CD4-positive, alpha-beta T cell treated with Interleukin-17A for 4 hours (primary cell): ENCODE results near the gene UXS1.
A peak's percentile ranks its signal among the peaks of the same experiment; 100 is the strongest.

ENCODE experiments used
- DNase-seq: peaks from one replicate; pipeline ENCODE4 v3.0.0-alpha.2; 2020; ENCODE audit warnings: mixed read lengths

UXS1 gene

GRCh38 chr2:106073678-106074406 is 120.3 kb downstream of the UXS1 start:
- no peak for DNase-seq

DNA sequence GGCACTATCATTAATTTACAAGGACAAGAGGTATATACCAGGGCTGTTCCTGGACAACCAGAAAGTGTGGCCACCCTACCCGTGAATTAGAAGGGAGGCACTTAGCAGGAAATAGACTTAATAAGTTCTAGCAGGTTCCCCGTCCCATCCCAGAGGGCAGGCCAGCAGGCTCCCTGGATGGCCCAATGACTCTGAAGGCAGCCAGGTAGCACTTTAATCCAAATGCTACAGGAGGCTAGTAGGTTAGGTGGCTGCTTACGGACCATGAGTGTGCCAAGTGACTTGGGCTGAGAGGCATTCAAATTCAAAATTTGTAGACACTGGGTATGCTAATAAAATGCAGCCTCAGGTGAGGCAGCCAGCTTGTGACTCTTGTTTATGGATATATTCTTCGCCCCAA is 123.9 kb downstream of the UXS1 start:
- no peak for DNase-seq

DNA sequence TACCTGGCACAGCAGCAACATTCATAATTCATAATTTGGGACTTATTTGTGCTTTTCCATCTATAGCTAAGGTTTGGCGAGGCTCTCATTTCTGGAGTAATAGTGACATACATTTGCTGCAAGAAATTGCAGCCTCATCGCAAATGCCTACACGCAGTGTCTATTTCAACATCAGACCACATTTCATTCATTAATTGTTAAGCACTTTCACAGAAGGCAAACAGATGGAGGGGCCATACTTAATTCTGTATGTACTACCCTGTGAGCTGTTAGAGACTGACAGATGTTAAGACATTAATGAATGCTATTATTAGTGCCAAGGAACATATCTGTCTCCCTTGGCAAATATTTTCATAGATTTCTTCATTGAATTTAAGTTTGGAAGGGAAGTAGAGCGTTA is 125.7 kb downstream of the UXS1 start:
- no peak for DNase-seq

- no peak for DNase-seq
Observed at GRCh38 chr2:106065983-106066820, 127.9 kb downstream of the UXS1 start.

- peak; percentile 53 for DNase-seq
Observed at GRCh38 chr2:106065268-106065982, 128.7 kb downstream of the UXS1 start.

GRCh38 chr2:106063181-106063580 is 130.9 kb downstream of the UXS1 start:
- DNase-seq, result no peak

DNA sequence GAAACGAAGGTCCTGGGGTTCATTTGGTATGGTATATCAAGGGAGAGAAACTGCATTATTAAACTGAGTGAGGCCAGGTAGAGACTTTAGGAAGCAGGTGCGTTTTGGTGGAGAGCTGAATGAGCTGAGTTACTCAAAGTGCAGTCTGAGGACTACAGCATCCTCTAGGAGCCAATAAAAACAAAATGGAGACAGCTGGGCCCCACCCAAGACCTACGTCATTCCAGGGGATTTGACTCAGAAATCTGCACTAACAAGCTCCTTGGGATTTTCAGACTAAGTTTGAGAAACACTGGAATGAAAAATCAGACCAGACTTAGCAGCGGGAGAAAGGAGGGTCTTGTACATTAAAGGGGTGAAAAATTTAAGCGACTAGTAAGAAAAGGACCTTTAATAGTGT is 131.5 kb downstream of the UXS1 start:
- DNase-seq, result no peak

- no peak for DNase-seq
Observed at GRCh38 chr2:106061611-106062349, 132.3 kb downstream of the UXS1 start.

GRCh38 chr2:106059416-106060065 is 134.6 kb downstream of the UXS1 start:
- no peak for DNase-seq

GRCh38 chr2:106058469-106059137 is 135.5 kb downstream of the UXS1 start:
- DNase-seq, result peak; percentile 31

DNA sequence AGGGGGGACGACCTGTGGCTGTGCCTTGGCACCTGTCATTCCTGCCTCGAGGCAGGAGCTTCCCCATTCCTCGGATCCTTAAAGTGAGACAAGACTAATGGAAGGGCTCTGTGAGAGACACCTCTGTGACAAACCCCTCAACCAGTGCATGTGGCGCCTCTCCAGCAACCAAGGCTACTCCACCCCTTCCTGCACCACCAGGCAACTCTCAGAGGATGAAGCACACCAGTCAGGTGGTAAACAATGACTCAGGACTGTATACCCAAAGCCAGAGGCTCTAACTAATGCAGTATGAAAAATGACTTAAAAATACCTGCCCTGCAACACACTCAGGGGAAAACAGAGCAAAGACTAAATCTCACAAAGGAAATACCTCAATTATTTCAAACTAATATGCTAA is 136.9 kb downstream of the UXS1 start:
- peak; percentile 79 for DNase-seq

GRCh38 chr2:106054880-106055655 is 139.0 kb downstream of the UXS1 start:
- peak; percentile 68 for DNase-seq

DNA sequence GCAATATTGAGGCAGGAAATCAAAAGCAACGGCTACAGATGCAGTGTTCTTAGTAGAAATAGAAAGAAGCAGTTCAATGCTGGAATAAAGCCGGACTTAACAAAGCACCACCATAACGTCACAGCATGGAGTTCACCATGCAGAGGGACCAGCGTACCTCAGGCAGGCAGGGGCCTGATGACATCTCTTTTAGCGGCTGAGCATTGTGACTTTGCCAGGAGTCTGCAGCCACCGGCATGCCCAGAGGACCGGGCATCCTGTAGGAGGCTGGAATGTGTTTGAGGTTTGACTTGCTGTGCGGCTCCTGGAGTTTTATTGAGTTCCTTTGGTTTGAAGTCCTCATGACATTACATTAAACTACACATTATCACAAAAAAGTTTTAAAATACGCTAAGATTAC is 139.8 kb downstream of the UXS1 start:
- DNase-seq, result no peak

- no peak for DNase-seq
Observed at GRCh38 chr2:106053581-106053980, 140.5 kb downstream of the UXS1 start.

- peak; percentile 44 for DNase-seq
Observed at GRCh38 chr2:106053116-106053515, 141.0 kb downstream of the UXS1 start.

DNA sequence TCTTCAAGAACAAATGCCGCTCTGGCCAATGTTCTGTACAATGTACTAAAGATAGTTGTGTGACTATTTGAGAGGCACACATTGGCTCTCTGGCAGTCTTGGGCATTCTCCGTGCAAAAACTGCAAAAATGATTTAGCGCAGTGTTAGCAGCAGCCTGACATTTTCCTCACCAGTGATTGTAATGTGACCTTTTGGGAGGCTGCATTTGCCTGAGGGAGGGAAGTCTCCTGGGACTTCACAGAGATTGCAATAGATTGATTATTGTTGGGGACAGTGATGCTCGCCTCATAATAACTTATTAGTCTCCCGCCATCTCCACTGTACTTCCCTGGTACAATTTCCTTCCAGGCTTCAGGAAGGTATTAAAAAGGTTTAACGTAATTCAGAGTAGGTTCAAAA is 149.2 kb downstream of the UXS1 start:
- DNase-seq, result no peak

- no peak for DNase-seq
Observed at GRCh38 chr2:106044021-106044420, 150.1 kb downstream of the UXS1 start.
